ENCODE measurements around the gene PRICKLE2. TPM values are rescaled to one million over a fixed set of nuclear protein-coding genes. Genes with fewer than 3 reads are reported as not detected.

Gene PRICKLE2
- total RNA-seq, 1 donor from 2014 or later: 37.2 TPM

DNA sequence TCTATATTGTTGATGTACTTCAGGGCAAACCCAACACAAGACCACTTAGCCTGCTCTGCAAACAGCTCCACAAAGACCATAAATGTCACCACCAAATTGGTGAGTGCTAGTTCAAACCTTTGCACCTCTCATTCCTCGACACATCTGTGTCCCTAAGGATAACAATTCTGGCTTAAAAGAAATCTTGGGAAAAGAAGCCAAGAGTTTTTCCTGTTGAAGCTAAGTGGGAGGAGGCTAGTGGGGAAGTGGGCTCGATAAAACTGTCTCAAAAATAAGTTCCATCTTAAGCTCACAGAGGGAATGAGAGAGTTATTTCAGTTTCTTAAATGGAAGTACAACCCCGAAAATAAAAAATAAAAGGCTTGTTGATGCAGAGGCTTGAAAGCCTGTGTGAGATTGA lies 40.4 kb upstream of the PRICKLE2 start:
- intact Hi-C loops (cut with DNase I): no loop called here

DNA sequence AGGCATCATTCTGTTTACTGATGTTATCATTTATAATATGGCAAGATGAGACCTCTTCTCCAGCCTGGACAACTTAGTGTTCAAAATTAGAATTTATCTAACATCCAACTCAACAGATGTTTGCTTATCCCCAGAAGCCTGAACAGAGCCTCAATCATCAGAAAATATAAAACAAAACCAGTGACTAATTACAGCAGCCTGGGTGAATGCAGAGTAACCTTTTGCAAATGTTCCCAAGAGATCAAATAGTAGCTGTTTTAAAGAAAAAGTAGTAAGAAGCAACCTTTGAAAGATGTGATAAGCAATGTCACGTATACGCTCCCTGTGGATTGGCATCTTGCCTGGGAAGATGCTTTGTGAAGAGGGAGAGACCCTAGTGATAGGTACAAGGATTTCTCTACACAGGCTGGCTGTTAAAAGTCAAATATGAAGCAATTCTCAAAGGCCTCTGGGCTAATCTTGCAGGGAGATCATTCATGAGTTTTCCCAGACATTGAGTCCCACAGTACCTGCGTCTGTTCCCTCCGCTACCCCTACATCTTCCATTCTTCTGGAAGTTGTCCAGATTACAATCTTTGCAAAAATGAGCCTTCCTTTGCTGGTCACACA lies 39.3 kb upstream of the PRICKLE2 start:
- Histone ChIP-seq H3K4me3 (no peak overlapping the region), H3K27me3 (no peaks in the 10 kb centered on the region), H3K4me1 (peaks cover 36% of the 10 kb centered on the region), H3K27ac (no peak overlapping the region), H3K9me3 (no peaks in the 10 kb centered on the region), H3K36me3 (no peaks in the 10 kb centered on the region)
- DNase-seq (no peak), ATAC-seq (no peak)
- TF ChIP-seq, protein P1, sequence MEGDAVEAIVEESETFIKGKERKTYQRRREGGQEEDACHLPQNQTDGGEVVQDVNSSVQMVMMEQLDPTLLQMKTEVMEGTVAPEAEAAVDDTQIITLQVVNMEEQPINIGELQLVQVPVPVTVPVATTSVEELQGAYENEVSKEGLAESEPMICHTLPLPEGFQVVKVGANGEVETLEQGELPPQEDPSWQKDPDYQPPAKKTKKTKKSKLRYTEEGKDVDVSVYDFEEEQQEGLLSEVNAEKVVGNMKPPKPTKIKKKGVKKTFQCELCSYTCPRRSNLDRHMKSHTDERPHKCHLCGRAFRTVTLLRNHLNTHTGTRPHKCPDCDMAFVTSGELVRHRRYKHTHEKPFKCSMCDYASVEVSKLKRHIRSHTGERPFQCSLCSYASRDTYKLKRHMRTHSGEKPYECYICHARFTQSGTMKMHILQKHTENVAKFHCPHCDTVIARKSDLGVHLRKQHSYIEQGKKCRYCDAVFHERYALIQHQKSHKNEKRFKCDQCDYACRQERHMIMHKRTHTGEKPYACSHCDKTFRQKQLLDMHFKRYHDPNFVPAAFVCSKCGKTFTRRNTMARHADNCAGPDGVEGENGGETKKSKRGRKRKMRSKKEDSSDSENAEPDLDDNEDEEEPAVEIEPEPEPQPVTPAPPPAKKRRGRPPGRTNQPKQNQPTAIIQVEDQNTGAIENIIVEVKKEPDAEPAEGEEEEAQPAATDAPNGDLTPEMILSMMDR (IDR thresholded peaks at IDR 0.05): no peak
- intact Hi-C loops (cut with DNase I): no loop called here

More for the DNA sequence above, 40.4 kb upstream of the PRICKLE2 start:
- ATAC-seq (no peak), DNase-seq (no peak)
- H3K36me3 ChIP-seq: no peaks in the 10 kb centered on the region
- TF ChIP-seq, protein P1 (IDR thresholded peaks at IDR 0.05): no peak
- H3K4me1 ChIP-seq: peaks cover 27% of the 10 kb centered on the region
- H3K27ac ChIP-seq: peak overlapping the region; percentile 83
- peak overlapping the region; percentile 67 for H3K4me3 ChIP-seq
- H3K9me3 ChIP-seq: no peaks in the 10 kb centered on the region
- no peaks in the 10 kb centered on the region for H3K27me3 ChIP-seq

DNA sequence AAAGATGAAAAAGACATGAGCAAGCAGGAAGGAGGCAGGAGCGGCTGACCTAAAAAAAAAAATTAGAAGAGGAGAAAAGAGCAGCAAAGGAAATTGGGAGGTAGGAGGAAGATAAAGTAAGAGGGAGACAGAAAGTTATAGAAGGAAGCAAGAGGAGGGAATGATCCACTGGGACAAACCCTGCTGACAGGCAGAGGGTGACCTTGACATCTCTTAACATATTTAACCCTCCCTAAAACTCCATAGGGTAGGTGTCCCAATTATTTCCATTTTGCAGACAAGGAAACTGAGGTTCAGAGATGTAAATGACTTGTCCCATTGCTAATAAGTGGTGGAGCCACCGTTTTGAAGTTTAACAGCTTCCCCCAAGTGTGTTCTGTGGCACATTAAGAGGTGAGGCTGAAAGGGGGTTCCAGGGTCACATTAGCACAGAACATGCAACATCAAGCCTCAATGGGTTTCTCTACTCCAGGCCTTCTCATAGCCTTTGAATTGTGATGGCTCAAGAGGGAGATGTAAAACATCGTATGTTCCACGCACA lies 37.4 kb upstream of the PRICKLE2 start:
- Histone ChIP-seq H3K27ac (no peak overlapping the region), H3K4me1 (peaks cover 29% of the 10 kb centered on the region)
- intact Hi-C loops (cut with DNase I): no loop called here

DNA sequence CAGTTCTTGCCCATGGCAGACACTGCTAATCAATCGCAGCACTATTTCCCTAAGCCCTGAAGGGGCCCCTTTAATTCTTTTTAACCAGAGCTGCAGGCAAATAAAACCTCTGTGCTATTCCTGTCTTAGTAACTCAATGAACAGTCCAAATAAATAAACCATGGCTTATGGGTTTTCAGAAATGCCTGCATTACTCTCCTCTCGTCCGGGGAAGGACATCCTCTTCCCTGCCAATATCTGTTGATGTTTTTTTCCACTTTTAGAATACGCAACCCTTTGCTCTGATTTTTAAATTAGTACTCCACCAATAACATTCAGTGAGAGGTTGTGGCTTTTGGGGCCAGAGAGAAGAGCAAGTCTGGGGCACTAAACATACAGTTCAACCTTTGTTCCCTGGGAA lies 35.2 kb upstream of the PRICKLE2 start:
- DNase-seq (no peak), ATAC-seq (no peak)
- Histone ChIP-seq H3K4me1 (peaks cover 30% of the 10 kb centered on the region), H3K9me3 (no peaks in the 10 kb centered on the region), H3K36me3 (no peaks in the 10 kb centered on the region), H3K27ac (no peak overlapping the region), H3K27me3 (no peaks in the 10 kb centered on the region), H3K4me3 (no peak overlapping the region)
- intact Hi-C loops (cut with DNase I): no loop called here
- TF ChIP-seq, protein P1 (IDR thresholded peaks at IDR 0.05): no peak

More for the DNA sequence above, 37.4 kb upstream of the PRICKLE2 start:
- no peak for DNase-seq
- Histone ChIP-seq H3K9me3 (no peaks in the 10 kb centered on the region), H3K36me3 (no peaks in the 10 kb centered on the region), H3K27me3 (no peaks in the 10 kb centered on the region), H3K4me3 (no peak overlapping the region)
- TF ChIP-seq, protein P1 (IDR thresholded peaks at IDR 0.05): no peak
- no peak for ATAC-seq

DNA sequence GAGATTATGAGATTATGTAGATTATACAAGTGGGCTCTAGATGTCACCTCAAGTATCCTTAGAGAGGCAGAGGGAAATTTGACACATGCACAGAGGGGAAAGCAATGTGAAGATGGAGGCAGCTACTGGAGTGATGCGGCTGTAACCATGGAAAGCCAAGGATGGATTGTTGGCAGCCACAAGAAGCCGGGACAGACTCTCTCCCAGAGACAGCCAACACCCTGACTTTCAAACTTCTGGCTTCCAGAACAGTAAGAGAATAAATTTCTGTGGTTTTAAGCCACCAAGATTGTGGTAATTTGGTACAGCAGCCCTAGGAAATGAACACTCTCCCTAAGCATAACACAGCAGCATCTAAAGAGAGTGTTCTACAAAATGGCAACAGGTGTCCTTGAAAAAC lies 34.4 kb upstream of the PRICKLE2 start:
- Histone ChIP-seq H3K4me3 (no peak overlapping the region), H3K9me3 (no peaks in the 10 kb centered on the region), H3K27me3 (no peaks in the 10 kb centered on the region), H3K27ac (no peak overlapping the region), H3K36me3 (no peaks in the 10 kb centered on the region), H3K4me1 (peaks cover 24% of the 10 kb centered on the region)
- intact Hi-C loops (cut with DNase I): no loop called here
- ATAC-seq (no peak), DNase-seq (no peak)
- TF ChIP-seq, protein P1 (IDR thresholded peaks at IDR 0.05): no peak
